HG03565 (cell line): ENCODE data around the gene CREG2.
"Not testable (repeated sequence)": the region's sequence is repeated elsewhere in the genome, so short reads cannot be mapped to it uniquely, and the experiment has no call there.

Experiments used
- ATAC-seq: cut with Tn5 transposase; IDR thresholded peaks from one replicate; pipeline ENCODE4 v1.9.1; 2021; ENCODE audit warnings: mild to moderate bottlenecking, moderate library complexity; ENCODE audit not compliant: unreplicated experiment

CREG2 gene

GRCh38 chr2:101374821-101375561 is 12.3 kb downstream of the CREG2 start:
- no peak for ATAC-seq

DNA sequence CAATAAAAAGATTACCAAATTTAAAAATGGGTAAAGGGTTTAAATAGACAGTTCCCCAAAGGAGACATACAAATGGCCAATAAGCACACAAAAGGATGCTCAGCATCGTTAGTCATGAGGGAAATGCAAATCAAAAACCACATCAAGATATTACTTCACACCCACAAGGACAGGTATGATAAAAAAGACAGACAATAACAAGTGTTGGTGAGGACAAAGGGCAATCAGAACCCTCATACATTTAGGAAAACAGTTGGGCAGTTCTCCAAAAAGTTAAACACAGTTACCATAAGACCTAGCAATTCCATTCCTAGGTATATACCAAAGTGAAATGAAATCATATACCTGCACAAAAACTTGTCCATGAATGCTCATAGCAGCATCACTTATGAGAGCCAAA is 14.5 kb downstream of the CREG2 start:
- ATAC-seq, result no peak

DNA sequence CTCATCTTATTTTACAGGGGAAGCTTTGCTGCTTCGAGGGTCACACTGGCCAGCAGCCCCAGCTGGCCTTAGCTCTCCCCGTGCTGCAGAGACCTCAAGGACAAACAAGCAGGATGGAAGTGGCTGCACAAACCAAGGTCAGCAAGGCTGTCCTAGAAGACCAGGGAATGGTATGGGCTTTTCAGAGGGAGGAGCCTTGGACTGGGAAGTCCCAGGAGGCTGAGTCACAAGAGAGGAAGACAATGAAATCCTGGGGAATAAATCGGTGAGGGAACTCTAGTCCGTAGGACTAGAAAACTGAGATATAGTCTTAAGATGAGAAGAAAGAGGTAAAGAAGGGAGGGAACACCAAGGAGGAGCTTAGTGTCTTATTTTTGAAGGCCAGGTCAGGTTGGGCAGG is 15.7 kb downstream of the CREG2 start:
- no peak for ATAC-seq

DNA sequence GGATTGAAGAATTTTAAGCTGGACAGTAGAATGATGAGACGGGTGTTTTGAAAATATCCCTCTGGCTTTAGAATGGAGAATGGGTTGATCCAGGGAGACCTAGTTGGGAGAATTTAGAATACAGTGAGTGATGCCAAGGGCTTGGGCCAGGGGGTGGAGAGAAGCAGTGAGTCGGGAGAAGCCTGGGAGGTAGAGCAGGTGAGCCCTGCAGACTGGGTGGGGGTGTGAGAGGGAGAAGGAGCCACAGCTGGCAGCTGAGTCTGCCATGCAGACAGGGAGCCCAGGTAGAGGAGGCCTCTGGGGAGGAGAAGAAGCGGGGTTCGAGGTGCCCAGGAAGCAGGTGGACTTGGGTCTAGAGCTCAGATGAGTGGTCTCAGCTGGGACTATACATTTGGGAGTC is 18.2 kb downstream of the CREG2 start:
- no peak for ATAC-seq

DNA sequence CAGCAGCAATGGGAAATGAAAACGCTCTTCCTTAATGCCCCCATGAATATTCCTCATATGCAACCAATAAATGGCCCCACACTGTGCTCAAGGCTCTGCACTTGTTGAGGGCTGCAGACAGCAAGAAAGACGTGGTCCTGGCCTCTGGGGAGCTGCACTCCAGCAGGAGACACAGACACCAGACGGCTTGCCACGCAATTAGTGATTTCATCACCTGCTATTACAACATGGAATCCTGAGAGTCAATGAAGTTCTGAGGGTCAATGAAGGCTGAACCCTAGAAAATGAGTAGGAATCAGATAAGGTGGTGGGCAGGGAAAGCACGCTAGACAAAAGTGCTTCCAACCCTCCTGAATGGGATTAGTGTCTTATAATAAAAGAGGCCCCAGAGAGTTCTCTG is 18.9 kb downstream of the CREG2 start:
- ATAC-seq, result no peak

DNA sequence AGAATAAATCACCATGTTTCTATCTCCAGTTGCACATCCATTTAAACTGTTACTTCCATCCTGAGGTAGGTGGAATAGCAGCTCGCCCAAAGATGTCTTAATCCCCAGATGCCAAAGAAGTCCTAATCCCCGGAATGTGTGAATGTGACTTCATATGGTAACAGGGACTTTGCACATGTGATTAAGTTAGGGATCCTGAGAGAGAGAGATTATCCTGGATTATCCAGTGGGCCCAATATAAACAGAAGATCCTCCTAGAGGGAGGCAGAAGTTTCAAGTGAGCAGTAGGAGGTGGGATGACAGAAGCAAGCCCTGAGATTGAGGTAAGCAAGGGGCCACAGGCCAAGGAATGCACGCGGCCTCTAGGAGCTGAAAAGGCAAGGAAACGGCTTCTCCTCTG is 19.8 kb downstream of the CREG2 start:
- no peak for ATAC-seq

- no peak for ATAC-seq
Measured at GRCh38 chr2:101364878-101365277, 22.4 kb downstream of the CREG2 start.

GRCh38 chr2:101362777-101363176 is 24.5 kb downstream of the CREG2 start:
- no peak for ATAC-seq

- ATAC-seq, result no peak
Measured at GRCh38 chr2:101362316-101362715, 25.0 kb downstream of the CREG2 start.

GRCh38 chr2:101361522-101361921 is 25.8 kb downstream of the CREG2 start:
- ATAC-seq, result no peak

- no peak for ATAC-seq
Measured at GRCh38 chr2:101361121-101361520, 26.2 kb downstream of the CREG2 start.

DNA sequence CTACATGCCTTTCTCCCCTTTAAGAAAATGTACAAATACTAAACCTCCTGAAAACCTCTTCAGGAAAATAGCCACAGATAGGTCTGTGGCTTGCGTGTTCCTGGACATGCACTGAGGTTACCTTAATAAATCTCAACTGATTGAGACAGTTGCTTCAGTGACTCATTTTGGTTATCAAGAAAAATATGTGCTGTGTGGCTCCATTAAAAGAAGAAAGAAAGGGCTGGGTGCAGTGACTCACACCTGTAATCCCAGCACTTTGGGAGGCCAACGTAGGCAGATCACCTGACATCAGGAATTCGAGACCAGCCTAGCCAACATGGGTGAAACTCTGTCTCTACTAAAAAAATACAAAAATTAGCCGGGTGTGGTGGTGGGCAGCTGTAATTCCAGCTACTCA is 27.1 kb downstream of the CREG2 start:
- ATAC-seq, result no peak

- ATAC-seq, result no peak
Measured at GRCh38 chr2:101359410-101359954, 27.8 kb downstream of the CREG2 start.

DNA sequence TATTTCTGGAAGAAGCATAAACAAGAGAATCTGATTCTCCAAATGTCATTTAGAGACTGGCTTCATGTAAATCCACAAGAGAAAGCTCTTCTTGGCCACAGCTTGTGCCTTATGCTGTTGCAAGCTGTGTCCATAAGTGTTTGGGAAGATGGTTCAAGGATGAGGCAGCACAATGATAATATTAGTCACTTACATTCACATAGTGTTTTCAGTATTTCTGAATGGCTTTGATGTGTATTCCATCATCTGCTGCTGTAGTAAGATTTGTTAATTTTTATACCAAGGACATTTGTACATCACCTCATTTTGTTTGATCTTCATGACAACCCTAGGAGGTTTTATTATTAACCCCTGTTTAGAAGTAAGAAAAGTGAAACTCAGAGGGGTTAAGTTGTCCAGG is 29.9 kb downstream of the CREG2 start:
- no peak for ATAC-seq

DNA sequence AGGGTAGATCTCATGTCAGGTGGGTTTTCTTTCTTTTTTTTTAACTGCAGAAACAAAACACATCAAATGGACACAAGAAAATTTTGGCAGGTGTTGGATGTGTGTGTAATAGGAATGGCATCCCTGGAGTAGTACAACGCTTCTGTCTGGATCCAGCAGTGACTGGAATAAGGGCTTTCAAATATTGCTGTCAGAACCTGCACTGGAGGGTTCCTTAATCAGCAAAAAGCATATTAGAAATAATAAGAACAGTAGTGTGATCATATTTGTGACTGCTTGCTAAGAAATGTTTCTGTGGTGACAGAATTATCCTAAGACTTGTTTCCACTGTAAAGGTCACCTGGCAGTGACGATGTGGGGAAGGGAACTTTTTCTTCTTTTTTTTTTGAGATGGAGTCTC is 30.8 kb downstream of the CREG2 start:
- ATAC-seq, result no peak

- ATAC-seq, result no peak
Measured at GRCh38 chr2:101356055-101356454, 31.2 kb downstream of the CREG2 start.

DNA sequence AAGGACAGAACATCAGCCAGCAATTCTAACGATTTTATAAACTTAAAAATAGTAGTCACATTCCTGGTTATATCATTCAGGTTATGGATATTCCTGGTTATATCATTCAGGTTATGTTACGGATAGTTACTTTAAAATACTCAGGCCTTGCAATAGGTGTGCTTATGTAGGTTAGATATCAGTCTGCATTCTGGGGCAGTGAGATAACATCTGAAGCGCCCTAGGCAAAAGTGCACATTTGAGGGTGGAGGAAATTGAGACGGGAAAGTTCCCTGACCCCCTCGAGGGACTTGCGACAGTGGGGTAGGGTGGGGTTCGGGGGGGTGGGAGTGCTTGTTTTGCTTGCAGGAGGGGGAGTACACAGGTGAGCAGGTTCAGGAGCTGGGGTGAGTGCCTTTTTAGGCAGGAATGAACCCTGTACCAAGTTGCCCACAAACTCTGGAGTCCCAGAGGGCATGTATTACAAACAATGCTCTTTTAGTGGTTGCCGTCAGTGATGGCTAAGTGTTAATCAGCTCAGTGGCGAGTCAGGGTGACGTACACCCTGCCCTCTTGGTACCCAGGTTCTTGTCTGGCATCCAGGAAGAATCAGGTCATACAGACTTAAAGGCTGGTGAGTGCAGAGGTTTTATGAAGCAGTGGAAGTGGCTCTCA is 31.8 kb downstream of the CREG2 start:
- no peak for ATAC-seq

GRCh38 chr2:101354420-101355311 is 32.6 kb downstream of the CREG2 start:
- ATAC-seq, result no peak

GRCh38 chr2:101352631-101353030 is 34.7 kb downstream of the CREG2 start:
- ATAC-seq, result not testable (repeated sequence)

DNA sequence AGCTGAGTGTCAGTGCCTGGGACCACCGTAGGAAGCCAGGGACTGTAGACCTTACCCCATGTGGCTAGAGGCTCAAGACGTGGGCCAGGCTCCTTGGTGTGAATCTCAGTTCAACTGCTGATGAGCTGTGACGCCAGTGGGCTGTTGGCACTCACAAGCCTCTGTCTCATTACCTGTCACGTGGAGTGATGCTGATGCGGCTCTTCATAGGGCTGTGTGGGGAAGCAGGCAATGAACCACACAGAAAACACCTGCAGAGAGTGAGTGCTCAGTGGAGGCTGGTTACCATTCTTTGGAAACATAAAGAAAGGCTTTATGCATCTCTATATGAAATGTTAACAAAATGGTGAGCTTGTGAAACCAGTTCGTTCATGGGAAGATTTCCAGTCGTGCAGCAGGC is 36.1 kb downstream of the CREG2 start:
- ATAC-seq, result no peak

- ATAC-seq, result no peak
Measured at GRCh38 chr2:101349893-101350662, 37.2 kb downstream of the CREG2 start.
